ENCODE measurements around the gene JTB.

- TF ChIP-seq POLR2A (IDR thresholded peaks at IDR 0.05; ENCODE audit: low read length) (no peak), EP300 (IDR thresholded peaks at IDR 0.05) (no peak), MAX (IDR thresholded peaks at IDR 0.05) (no peak), CTCF (IDR thresholded peaks at IDR 0.05) (no peak)
Observed at GRCh38 chr1:153968408-153968807, 9.1 kb downstream of the JTB start.
